Measurements from ENCODE around the gene KCNQ1. TPM values are rescaled to one million over a fixed set of nuclear protein-coding genes. Genes with fewer than 3 reads are reported as not detected.

Gene KCNQ1
- total and polyA plus RNA-seq, 2 of the 13 experiments (the other 11 are each of a cell fraction or from before 2014, with no cell fraction given) = 0.02 to 0.08 TPM

DNA sequence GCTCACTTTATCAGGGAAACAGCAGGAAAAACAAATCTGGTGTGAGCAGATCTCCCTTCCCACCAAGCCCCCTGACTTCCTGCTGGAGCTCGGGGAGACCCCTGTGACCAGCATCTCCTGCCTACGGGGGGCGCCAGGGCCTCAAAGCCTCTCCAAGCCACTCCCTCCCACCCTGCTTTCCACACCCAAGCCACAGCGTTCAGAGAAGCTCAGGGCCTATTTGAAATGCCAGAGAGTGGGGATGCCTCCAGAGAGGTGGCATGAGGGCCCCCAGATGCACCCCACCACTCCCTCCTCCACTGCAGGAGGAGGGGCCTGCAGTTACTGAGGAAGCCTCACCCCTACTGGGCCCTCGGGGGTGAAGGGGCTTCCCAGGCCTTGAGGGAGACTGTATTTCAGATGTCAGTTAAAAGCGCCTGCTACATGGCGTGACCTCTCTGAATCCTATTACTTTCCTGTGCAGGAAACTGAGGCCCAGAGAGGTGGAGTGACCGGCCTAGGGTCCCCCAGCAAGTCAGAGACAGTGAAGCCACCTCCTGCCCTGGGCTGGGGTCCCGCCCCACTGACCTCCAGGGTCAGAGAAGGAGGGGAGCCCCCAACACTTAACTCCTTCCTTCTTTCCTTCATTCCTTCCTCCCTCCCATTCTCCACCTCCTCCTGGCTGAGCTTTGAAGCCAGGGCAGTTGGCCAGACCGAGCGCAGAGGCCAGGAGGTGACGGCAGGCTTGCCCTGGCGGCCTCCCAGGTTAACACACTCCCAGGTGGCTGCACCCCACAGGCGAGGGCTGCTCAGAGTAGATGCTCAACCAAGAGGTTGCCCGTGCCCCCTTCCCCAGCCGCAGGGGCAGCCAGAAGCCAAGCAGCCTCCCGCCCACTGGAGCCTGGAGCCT, 446.8 kb downstream of the KCNQ1 start (continued):
- no peak for TF ChIP-seq MBNL3 (CRISPR knock-in tag; conservative IDR thresholded peaks at IDR 0.05)
- TF ChIP-seq ZNF644 (CRISPR knock-in tag; IDR thresholded peaks at IDR 0.05; ENCODE audit: low read depth) = no peak
- TF ChIP-seq, protein P1, sequence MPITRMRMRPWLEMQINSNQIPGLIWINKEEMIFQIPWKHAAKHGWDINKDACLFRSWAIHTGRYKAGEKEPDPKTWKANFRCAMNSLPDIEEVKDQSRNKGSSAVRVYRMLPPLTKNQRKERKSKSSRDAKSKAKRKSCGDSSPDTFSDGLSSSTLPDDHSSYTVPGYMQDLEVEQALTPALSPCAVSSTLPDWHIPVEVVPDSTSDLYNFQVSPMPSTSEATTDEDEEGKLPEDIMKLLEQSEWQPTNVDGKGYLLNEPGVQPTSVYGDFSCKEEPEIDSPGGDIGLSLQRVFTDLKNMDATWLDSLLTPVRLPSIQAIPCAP (CRISPR knock-in tag; IDR thresholded peaks at IDR 0.05; ENCODE audit: low read depth) = no peak
- TF ChIP-seq DNMT3B (CRISPR knock-in tag; conservative IDR thresholded peaks at IDR 0.05) = no peak
- TF ChIP-seq, protein P2, sequence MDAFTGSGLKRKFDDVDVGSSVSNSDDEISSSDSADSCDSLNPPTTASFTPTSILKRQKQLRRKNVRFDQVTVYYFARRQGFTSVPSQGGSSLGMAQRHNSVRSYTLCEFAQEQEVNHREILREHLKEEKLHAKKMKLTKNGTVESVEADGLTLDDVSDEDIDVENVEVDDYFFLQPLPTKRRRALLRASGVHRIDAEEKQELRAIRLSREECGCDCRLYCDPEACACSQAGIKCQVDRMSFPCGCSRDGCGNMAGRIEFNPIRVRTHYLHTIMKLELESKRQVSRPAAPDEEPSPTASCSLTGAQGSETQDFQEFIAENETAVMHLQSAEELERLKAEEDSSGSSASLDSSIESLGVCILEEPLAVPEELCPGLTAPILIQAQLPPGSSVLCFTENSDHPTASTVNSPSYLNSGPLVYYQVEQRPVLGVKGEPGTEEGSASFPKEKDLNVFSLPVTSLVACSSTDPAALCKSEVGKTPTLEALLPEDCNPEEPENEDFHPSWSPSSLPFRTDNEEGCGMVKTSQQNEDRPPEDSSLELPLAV (CRISPR knock-in tag; conservative IDR thresholded peaks at IDR 0.05; ENCODE audit: low read depth) = no peak
- TF ChIP-seq CEBPB (IDR thresholded peaks at IDR 0.05; ENCODE audit: borderline replicate concordance, low read depth, low read length) = no peak
- TF ChIP-seq POLR2AphosphoS5 (IDR thresholded peaks at IDR 0.05; ENCODE audit: low read depth, low read length) = no peak
- TF ChIP-seq NCOA2 (CRISPR knock-in tag; IDR thresholded peaks at IDR 0.05) = no peak
- no peak for TF ChIP-seq KLF12 (CRISPR knock-in tag; IDR thresholded peaks at IDR 0.05; ENCODE audit: borderline replicate concordance)
- TF ChIP-seq HMG20B (CRISPR knock-in tag; conservative IDR thresholded peaks at IDR 0.05) = no peak
- no peak for TF ChIP-seq ZNF839 (CRISPR knock-in tag; IDR thresholded peaks at IDR 0.05; ENCODE audit: borderline replicate concordance)
- no peak for TF ChIP-seq GABPA (IDR thresholded peaks at IDR 0.05; ENCODE audit: low read depth, low read length)
- TF ChIP-seq GABPA (CRISPR knock-in tag; IDR thresholded peaks at IDR 0.05; ENCODE audit: low read depth) = no peak

All from HepG2 (cell line).